Activated CD4-positive, alpha-beta T cell treated with anti-CD3 and anti-CD28 coated beads, Interleukin-2, amount 10 ng/mL, durations not matched to agents 7 days and 5 days (primary cell): ENCODE results near the gene VMP1. TPM values are rescaled to one million over a fixed set of nuclear protein-coding genes. Genes with fewer than 3 reads are reported as not detected.
"Not testable (repeated sequence)": the region's sequence is repeated elsewhere in the genome, so short reads cannot be mapped to it uniquely, and the experiment has no call there.

Experiments
- CTCF ChIA-PET: fragments of 350-600 bp; sonication (Branson Sonifier 250); formaldehyde crosslinking; loops from one replicate; lab custom pipeline; 2021; ENCODE audit warnings: antibody characterized with exemption; lab: Charles Lee
- POLR2A ChIA-PET: fragments of 350-600 bp; sonication (Branson Sonifier 250); formaldehyde crosslinking; loops from one replicate; lab custom pipeline; 2021; ENCODE audit warnings: antibody characterized with exemption; lab: Charles Lee
- DNase-seq: peaks from one replicate; pipeline ENCODE4 v3.0.0-alpha.2; 2020
- H3K27ac Mint-ChIP-seq: one replicate; pipeline ENCODE4 v1.8.0; 2021; ENCODE audit warnings: mild to moderate bottlenecking, moderate library complexity, mixed read lengths
- H3K27me3 Mint-ChIP-seq: one replicate; pipeline ENCODE4 v1.8.0; 2021; ENCODE audit warnings: mixed read lengths
- H3K36me3 Mint-ChIP-seq: one replicate; pipeline ENCODE4 v1.8.0; 2021; ENCODE audit warnings: low read depth, mixed read lengths
- H3K4me1 Mint-ChIP-seq: one replicate; pipeline ENCODE4 v1.8.0; 2021; ENCODE audit warnings: mixed read lengths
- H3K4me3 Mint-ChIP-seq: one replicate; pipeline ENCODE4 v1.8.0; 2021; ENCODE audit warnings: mild to moderate bottlenecking, moderate library complexity, mixed read lengths
- H3K9me3 Mint-ChIP-seq: one replicate; pipeline ENCODE4 v1.8.0; 2021; ENCODE audit warnings: mixed read lengths
- total RNA-seq, 2 experiments: library from RNA; stranded (reverse); gene quantifications; one replicate each; pipeline ENCODE4 v1.2.3, GENCODE V29; 2021

Gene VMP1
- total RNA-seq, 2 experiments from 2014 or later, result 194 to 213 TPM

GRCh38 chr17:59786536-59787319 is 79.3 kb downstream of the VMP1 start:
- peaks cover 63% of the 10 kb centered on the region for H3K4me1 Mint-ChIP-seq
- no peaks in the 10 kb centered on the region for H3K27me3 Mint-ChIP-seq
- peak; percentile 92 for DNase-seq
- peak overlapping the region; percentile 93 for H3K27ac Mint-ChIP-seq
- H3K4me3 Mint-ChIP-seq, result peak overlapping the region; percentile 73
- H3K9me3 Mint-ChIP-seq, result no peaks in the 10 kb centered on the region
- ChIA-PET POLR2A (interaction anchor here (0.6 to 5.5 kb wide), 12 partner anchors 33 to 1435 kb away, joined by 3 to 120 read pairs (median 6); partner anchors contain the start of genes CLTC and SUPT4H1), CTCF (interaction anchor here (1.2 to 4.3 kb wide), 7 partner anchors 11 to 57 kb away, joined by 4 to 15 read pairs (median 6); no protein-coding TSS in a partner anchor)
- H3K36me3 Mint-ChIP-seq, result peaks cover 26% of the 10 kb centered on the region

- not testable (repeated sequence) for H3K27me3 Mint-ChIP-seq, H3K9me3 Mint-ChIP-seq, H3K4me3 Mint-ChIP-seq, DNase-seq
- peak overlapping the region; percentile 93 for H3K27ac Mint-ChIP-seq
- ChIA-PET CTCF (interaction anchor here (0.6 to 1.5 kb wide), 2 partner anchors 21 to 76 kb away, joined by 3 to 4 read pairs; no protein-coding TSS in a partner anchor), POLR2A (interaction anchor here (0.7 kb wide), 1 partner anchor 36 kb away, joined by 6 read pairs; no protein-coding TSS in a partner anchor)
- peaks cover 28% of the 10 kb centered on the region for H3K36me3 Mint-ChIP-seq
- H3K4me1 Mint-ChIP-seq, result peaks cover 50% of the 10 kb centered on the region
Observed at GRCh38 chr17:59789849-59790248, 82.4 kb downstream of the VMP1 start.

GRCh38 chr17:59790418-59790817 is 83.0 kb downstream of the VMP1 start:
- H3K4me3 Mint-ChIP-seq, POLR2A ChIA-PET, CTCF ChIA-PET, H3K27me3 Mint-ChIP-seq, DNase-seq, H3K9me3 Mint-ChIP-seq: not testable (repeated sequence)
- peaks cover 29% of the 10 kb centered on the region for H3K36me3 Mint-ChIP-seq
- H3K27ac Mint-ChIP-seq, result peak overlapping the region; percentile 93
- H3K4me1 Mint-ChIP-seq, result peaks cover 46% of the 10 kb centered on the region

GRCh38 chr17:59790910-59791309 is 83.5 kb downstream of the VMP1 start:
- Mint-ChIP-seq H3K27ac (peak overlapping the region; percentile 93), H3K27me3 (no peaks in the 10 kb centered on the region), H3K4me1 (peaks cover 47% of the 10 kb centered on the region), H3K4me3 (no peak overlapping the region), H3K36me3 (peaks cover 30% of the 10 kb centered on the region), H3K9me3 (no peaks in the 10 kb centered on the region)
- ChIA-PET CTCF (interaction anchor here (0.9 kb wide), 1 partner anchor 37 kb away, joined by 3 read pairs; no protein-coding TSS in a partner anchor), POLR2A (no interaction called here)
- no peak for DNase-seq

- POLR2A ChIA-PET, result no interaction called here
- CTCF ChIA-PET, result interaction anchor here (0.9 kb wide), 1 partner anchor 38 kb away, joined by 3 read pairs; no protein-coding TSS in a partner anchor
- peaks cover 49% of the 10 kb centered on the region for H3K4me1 Mint-ChIP-seq
- no peaks in the 10 kb centered on the region for H3K27me3 Mint-ChIP-seq
- H3K4me3 Mint-ChIP-seq, result no peak overlapping the region
- H3K36me3 Mint-ChIP-seq, result peaks cover 33% of the 10 kb centered on the region
- H3K27ac Mint-ChIP-seq, result peak overlapping the region; percentile 46
- H3K9me3 Mint-ChIP-seq, result no peaks in the 10 kb centered on the region
- DNase-seq, result no peak
Observed at GRCh38 chr17:59791603-59792457, 84.4 kb downstream of the VMP1 start.

- peak overlapping the region; percentile 36 for H3K27ac Mint-ChIP-seq
- H3K4me3 Mint-ChIP-seq, H3K27me3 Mint-ChIP-seq, H3K9me3 Mint-ChIP-seq, CTCF ChIA-PET, DNase-seq, POLR2A ChIA-PET: not testable (repeated sequence)
- H3K36me3 Mint-ChIP-seq, result peaks cover 35% of the 10 kb centered on the region
- H3K4me1 Mint-ChIP-seq, result peaks cover 46% of the 10 kb centered on the region
Observed at GRCh38 chr17:59792458-59792823, 85.0 kb downstream of the VMP1 start.

- ChIA-PET CTCF (no interaction called here), POLR2A (interaction anchor here (0.6 kb wide), 1 partner anchor 53 kb away, joined by 3 read pairs; no protein-coding TSS in a partner anchor)
- Mint-ChIP-seq H3K4me1 (peaks cover 48% of the 10 kb centered on the region), H3K27me3 (no peaks in the 10 kb centered on the region), H3K4me3 (no peak overlapping the region), H3K27ac (no peak overlapping the region), H3K36me3 (peaks cover 39% of the 10 kb centered on the region), H3K9me3 (no peaks in the 10 kb centered on the region)
- DNase-seq, result no peak
Observed at GRCh38 chr17:59793205-59793604, 85.8 kb downstream of the VMP1 start.

- no peak for DNase-seq
- Mint-ChIP-seq H3K9me3 (no peaks in the 10 kb centered on the region), H3K36me3 (peaks cover 28% of the 10 kb centered on the region), H3K4me3 (no peak overlapping the region), H3K4me1 (peaks cover 34% of the 10 kb centered on the region), H3K27ac (no peak overlapping the region), H3K27me3 (no peaks in the 10 kb centered on the region)
- ChIA-PET POLR2A (no interaction called here), CTCF (interaction anchor here (0.6 to 2.6 kb wide), 3 partner anchors 9 to 32 kb away, joined by 3 to 13 read pairs (median 4); no protein-coding TSS in a partner anchor)
Observed at GRCh38 chr17:59796138-59796537, 88.7 kb downstream of the VMP1 start.

- ChIA-PET CTCF (interaction anchor here (0.6 to 2.6 kb wide), 5 partner anchors 10 to 40 kb away, joined by 3 to 13 read pairs (median 4); no protein-coding TSS in a partner anchor), POLR2A (no interaction called here)
- Mint-ChIP-seq H3K4me1 (peaks cover 32% of the 10 kb centered on the region), H3K9me3 (no peaks in the 10 kb centered on the region), H3K36me3 (peaks cover 24% of the 10 kb centered on the region), H3K27me3 (no peaks in the 10 kb centered on the region), H3K27ac (peak overlapping the region; percentile 36), H3K4me3 (no peak overlapping the region)
- no peak for DNase-seq
Observed at GRCh38 chr17:59796785-59797205, 89.3 kb downstream of the VMP1 start.

GRCh38 chr17:59798111-59798510 is 90.7 kb downstream of the VMP1 start:
- CTCF ChIA-PET, result interaction anchor here (1.1 to 2.6 kb wide), 3 partner anchors 11 to 39 kb away, joined by 4 to 13 read pairs (median 5); no protein-coding TSS in a partner anchor
- no peak for DNase-seq
- Mint-ChIP-seq H3K27ac (peak overlapping the region; percentile 79), H3K9me3 (no peaks in the 10 kb centered on the region), H3K36me3 (peaks cover 17% of the 10 kb centered on the region), H3K4me3 (no peak overlapping the region), H3K27me3 (no peaks in the 10 kb centered on the region), H3K4me1 (peaks cover 31% of the 10 kb centered on the region)
- POLR2A ChIA-PET, result no interaction called here

- H3K4me1 Mint-ChIP-seq, result peaks cover 31% of the 10 kb centered on the region
- H3K4me3 Mint-ChIP-seq, result no peak overlapping the region
- no peak for DNase-seq
- H3K27me3 Mint-ChIP-seq, result no peaks in the 10 kb centered on the region
- no peak overlapping the region for H3K27ac Mint-ChIP-seq
- ChIA-PET CTCF (interaction anchor here (0.5 to 0.9 kb wide), 2 partner anchors 32 to 572 kb away, joined by 3 to 5 read pairs; no protein-coding TSS in a partner anchor), POLR2A (interaction anchor here (0.6 kb wide), 1 partner anchor 46 kb away, joined by 3 read pairs; no protein-coding TSS in a partner anchor)
- no peaks in the 10 kb centered on the region for H3K9me3 Mint-ChIP-seq
- H3K36me3 Mint-ChIP-seq, result peaks cover 15% of the 10 kb centered on the region
Observed at GRCh38 chr17:59800530-59800942, 93.1 kb downstream of the VMP1 start.

- ChIA-PET POLR2A (no interaction called here), CTCF (interaction anchor here (0.7 to 1.0 kb wide), 2 partner anchors 23 to 27 kb away, joined by 3 read pairs; no protein-coding TSS in a partner anchor)
- Mint-ChIP-seq H3K27me3 (no peaks in the 10 kb centered on the region), H3K4me3 (no peak overlapping the region), H3K36me3 (peaks cover 10% of the 10 kb centered on the region), H3K9me3 (no peaks in the 10 kb centered on the region), H3K27ac (no peak overlapping the region), H3K4me1 (peaks cover 22% of the 10 kb centered on the region)
- no peak for DNase-seq
Observed at GRCh38 chr17:59802160-59802559, 94.7 kb downstream of the VMP1 start.
